GM12872 (cell line): ENCODE measurements around the gene SPOCK1.

Experiments used
- TF ChIP-seq, protein P1 (sequence below): IDR thresholded peaks from 3 replicates; pipeline ENCODE4 v1.5.1; 2011; ENCODE audit warnings: low read depth, mild to moderate bottlenecking, low read length, moderate library complexity; ENCODE audit not compliant: insufficient read depth

The SPOCK1 gene

DNA sequence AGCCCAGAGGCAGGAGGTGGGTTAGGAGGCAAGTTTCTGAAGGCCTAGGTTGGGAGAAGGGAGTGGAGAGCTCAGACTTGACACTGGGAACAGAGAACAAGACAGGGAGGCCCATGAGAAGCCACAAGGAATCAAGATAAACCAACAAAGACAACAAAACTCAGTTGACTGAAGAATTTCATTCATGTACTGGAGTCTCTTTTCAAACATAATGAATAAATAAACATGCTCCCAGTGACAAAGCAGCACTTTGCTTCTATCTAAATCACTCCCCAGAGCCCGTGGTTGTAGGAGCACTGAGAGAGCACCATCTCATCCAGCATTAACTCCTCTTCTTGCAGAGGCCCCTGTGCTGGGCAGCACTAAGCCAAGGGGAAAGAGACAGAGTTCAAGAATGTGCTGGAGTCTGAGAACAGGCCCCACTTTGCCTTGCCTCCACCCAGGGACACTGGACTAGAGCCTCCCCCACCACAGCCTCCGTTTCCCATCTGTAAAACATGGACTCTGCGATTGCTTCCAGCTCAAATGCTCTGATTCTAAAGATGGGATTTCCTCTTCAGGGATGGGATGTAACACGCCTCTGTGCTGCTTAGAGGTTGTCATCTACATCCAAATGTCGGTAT lies 282.0 kb downstream of the SPOCK1 start:
- TF ChIP-seq, protein P1, sequence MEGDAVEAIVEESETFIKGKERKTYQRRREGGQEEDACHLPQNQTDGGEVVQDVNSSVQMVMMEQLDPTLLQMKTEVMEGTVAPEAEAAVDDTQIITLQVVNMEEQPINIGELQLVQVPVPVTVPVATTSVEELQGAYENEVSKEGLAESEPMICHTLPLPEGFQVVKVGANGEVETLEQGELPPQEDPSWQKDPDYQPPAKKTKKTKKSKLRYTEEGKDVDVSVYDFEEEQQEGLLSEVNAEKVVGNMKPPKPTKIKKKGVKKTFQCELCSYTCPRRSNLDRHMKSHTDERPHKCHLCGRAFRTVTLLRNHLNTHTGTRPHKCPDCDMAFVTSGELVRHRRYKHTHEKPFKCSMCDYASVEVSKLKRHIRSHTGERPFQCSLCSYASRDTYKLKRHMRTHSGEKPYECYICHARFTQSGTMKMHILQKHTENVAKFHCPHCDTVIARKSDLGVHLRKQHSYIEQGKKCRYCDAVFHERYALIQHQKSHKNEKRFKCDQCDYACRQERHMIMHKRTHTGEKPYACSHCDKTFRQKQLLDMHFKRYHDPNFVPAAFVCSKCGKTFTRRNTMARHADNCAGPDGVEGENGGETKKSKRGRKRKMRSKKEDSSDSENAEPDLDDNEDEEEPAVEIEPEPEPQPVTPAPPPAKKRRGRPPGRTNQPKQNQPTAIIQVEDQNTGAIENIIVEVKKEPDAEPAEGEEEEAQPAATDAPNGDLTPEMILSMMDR: no peak

DNA sequence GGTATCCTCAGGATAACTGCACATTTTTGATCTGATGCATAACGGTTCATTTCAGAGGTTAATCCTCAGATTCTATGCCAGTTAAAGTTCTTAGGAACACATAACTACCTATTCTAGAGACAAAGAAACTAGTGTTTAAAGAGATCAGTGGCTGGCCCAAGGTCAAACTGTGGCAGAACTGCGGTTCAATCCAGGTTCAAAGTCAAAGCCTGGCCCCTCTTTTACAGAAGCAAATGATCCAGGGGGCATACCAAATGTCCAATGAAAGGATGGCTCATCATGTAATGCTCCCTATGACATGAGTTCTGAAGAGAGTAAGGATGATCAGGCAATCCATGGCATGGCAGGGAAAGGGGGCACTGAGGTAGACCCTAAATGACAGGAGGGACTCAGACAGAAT lies 283.3 kb downstream of the SPOCK1 start:
- TF ChIP-seq, protein P1: no peak

DNA sequence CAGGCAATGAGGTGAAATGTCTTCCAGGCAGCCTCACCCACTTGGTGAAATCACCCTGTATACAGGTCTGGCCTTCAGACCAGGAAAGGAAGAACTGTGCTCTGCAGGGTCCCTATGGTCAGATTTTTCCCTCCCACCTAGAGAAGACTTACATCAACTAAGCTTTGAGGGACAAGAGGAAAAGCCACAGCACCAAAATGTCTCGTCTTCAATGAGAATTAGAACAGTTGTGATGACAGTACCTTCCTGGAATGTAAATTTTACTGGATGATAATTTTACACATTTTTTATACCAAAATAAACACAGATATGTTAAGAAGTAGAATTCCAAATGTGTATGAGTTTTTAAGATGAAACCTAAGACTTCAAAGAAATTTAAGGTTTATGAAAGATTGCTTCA lies 283.9 kb downstream of the SPOCK1 start:
- TF ChIP-seq, protein P1: no peak

DNA sequence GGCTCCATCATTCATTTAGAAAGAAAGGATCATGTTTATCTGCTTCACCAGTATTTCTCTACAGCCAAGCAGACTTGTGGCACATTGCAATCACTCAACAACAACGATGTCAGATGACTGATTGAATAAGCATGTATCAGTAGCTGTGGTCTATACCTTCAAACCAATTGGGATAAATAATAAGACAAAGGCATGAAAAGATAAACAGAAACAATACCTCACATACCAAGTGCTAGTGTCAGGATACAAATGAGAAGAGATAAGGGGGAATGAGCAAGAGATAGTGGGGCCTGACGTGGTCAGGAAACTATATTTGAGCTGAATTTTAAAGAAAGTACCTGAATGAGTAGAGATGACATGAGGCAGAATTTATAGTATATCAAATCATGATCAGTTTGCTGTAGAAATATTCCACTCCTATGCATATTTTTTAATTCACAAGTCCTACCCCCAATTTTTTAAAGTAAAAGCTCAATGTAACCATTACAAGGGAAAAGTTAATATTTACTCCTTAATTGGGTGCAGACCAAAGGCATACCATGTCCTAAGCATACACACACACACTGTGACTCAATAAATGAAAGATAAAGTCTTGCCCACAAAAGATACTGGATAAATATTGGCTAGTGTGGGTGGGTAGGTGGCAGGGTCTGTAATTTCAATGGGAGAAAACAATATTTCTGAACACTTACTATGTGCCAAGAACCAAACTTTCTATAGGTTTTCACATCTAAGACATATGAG lies 284.5 kb downstream of the SPOCK1 start:
- TF ChIP-seq, protein P1: no peak

DNA sequence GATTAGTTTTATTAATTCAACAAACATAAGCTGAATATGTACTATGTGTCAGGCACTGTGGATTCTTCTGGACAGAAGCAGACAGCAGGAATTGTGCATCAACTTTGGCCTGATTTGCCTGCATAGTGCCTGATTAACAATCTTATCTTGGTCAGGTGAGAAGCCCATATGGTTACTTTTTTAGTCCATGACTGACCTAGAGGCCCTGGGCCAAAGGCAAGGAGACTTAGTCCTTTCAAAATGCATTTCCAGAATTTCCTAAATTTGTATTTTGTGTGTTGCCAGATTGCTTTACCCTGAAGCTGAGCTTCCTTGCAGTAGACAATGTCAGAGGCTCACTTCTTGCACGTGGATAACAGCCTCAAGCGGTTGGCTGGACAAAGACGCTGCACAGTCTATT lies 286.7 kb downstream of the SPOCK1 start:
- TF ChIP-seq, protein P1: no peak

DNA sequence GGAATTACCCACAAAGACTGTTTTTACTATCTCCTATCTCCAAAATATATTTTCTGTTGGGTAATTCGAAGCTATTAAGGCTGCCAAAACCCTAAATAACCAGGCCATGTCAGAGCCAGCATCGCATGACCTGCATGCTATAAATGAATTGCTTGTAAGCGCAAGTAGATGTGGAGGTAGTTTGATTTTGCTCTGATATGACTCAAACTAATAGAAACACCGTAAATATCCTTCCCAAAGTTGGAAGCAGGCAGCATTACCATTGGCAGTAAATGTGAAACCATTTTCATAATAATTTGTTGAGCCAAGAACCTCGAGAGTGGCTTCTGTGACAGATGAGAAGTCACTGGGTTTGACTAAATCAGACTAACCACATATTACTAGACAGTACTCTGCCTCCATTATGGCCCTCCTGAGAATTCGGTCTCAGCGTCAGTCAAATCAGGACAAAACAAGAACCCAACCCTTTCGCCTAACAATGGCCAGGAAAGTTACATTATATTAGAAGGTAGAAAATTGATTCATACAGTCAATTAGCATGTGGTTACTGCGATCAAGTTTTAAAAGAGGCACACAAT lies 289.8 kb downstream of the SPOCK1 start:
- TF ChIP-seq, protein P1: no peak

DNA sequence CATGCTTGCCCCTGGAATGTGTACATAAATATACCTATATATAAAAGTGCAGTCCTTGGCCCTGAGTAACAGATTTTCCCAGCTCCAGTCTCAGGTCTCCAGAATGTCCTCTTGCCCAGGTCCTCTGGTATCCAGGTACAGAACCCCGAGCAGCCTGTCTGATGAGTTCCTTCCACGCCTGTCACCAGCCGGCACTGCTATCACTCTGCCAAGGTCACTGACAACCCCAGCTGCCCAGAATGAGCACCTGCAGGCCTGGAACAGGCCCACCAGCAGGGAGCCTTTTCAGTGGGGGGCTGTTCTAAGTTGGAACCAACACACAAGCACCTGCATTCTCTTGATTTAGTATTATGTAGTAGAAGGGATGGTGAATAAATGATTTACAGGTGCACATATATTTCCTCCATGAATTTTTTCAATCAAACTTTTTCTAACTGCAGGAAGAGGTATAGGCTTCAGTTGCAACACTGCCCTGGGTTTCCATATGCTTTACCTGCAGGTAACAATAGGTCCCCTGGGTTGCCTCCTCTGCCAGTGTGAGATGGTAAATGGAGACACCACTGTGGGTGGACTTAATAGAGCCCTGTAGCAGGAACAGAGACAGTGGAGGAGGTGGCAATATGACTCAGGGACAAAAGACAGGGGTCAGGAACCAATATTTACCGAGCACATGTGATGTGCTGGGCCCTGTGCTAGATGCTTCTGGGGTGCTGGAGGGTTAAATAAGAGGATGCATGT lies 291.9 kb downstream of the SPOCK1 start:
- TF ChIP-seq, protein P1: no peak
